BE2C (cell line): Measurements from ENCODE around the gene ZNF439.
"Not testable (repeated sequence)": the region's sequence is repeated elsewhere in the genome, so short reads cannot be mapped to it uniquely, and the experiment has no call there.

Experiments used
- DNase-seq: peaks from one replicate; pipeline ENCODE4 v3.0.0-alpha.2; 2020
- H3K27me3 ChIP-seq: fragments of 250-450 bp; sonication (Bioruptor Pico); 2 replicates; pipeline ENCODE4 v1.5.1; 2020; ENCODE audit warnings: mild to moderate bottlenecking
- H3K36me3 ChIP-seq: fragments of 250-450 bp; sonication (Bioruptor Pico); 2 replicates; pipeline ENCODE4 v1.5.1; 2020; ENCODE audit warnings: mild to moderate bottlenecking
- H3K4me1 ChIP-seq: fragments of 250-450 bp; sonication (Bioruptor Pico); 2 replicates; pipeline ENCODE4 v1.5.1; 2020
- H3K4me3 ChIP-seq: 2 replicates; pipeline ENCODE4 v1.5.1; 2011; ENCODE audit warnings: low read depth, low read length
- H3K9me3 ChIP-seq: fragments of 250-450 bp; sonication (Bioruptor Pico); 2 replicates; pipeline ENCODE4 v1.5.1; 2020
- TF ChIP-seq, protein P1 (sequence below): IDR thresholded peaks from 2 replicates; pipeline ENCODE4 v1.5.1; 2012; ENCODE audit warnings: mild to moderate bottlenecking, low read depth, low read length

Gene ZNF439

DNA sequence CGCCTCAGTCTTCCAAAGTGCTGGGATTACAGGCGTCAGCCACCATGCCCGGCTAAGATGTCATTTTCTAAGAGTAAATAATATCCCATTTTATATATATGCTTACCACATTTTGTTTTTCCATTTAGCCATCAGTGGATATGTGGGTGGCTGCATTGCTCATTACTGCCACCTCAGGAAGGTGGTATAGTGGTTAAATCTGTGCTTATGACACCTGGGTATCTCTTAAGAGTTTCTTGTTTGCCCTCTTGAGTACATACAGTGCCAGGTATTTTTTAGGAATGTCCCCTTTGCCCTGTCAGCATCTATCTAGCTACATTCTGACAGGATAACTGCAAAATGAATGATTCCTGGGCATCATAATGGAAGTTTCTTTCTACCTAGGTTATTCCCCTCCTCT, 53.7 kb downstream of the ZNF439 start:
- Histone ChIP-seq H3K9me3 (peaks cover 7% of the 10 kb centered on the region), H3K4me3 (no peak overlapping the region), H3K4me1 (no peaks in the 10 kb centered on the region), H3K36me3 (peaks cover 8% of the 10 kb centered on the region; the same call in 1 of the 2 replicates), H3K27me3 (no peaks in the 10 kb centered on the region)
- TF ChIP-seq, protein P1, sequence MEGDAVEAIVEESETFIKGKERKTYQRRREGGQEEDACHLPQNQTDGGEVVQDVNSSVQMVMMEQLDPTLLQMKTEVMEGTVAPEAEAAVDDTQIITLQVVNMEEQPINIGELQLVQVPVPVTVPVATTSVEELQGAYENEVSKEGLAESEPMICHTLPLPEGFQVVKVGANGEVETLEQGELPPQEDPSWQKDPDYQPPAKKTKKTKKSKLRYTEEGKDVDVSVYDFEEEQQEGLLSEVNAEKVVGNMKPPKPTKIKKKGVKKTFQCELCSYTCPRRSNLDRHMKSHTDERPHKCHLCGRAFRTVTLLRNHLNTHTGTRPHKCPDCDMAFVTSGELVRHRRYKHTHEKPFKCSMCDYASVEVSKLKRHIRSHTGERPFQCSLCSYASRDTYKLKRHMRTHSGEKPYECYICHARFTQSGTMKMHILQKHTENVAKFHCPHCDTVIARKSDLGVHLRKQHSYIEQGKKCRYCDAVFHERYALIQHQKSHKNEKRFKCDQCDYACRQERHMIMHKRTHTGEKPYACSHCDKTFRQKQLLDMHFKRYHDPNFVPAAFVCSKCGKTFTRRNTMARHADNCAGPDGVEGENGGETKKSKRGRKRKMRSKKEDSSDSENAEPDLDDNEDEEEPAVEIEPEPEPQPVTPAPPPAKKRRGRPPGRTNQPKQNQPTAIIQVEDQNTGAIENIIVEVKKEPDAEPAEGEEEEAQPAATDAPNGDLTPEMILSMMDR = no peak
- no peak for DNase-seq

DNA sequence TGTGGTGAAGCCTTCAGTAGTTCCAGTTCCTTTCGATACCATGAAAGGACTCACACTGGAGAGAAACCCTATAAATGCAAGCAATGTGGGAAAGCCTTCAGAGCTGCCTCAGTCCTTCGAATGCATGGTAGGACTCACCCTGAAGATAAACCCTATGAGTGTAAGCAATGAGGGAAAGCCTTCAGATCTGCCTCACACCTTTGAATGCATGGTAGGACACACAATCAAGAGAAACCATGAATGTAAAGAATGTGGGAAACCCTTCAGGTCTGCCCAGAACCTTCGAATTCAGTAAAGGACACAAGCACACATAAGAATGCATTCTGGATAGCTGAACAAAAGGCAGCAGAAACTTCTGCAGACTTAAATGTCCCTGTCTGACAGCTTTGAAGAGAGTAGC, 57.4 kb downstream of the ZNF439 start:
- DNase-seq = no peak
- Histone ChIP-seq H3K9me3 (peaks cover 10% of the 10 kb centered on the region), H3K4me1 (no peaks in the 10 kb centered on the region), H3K4me3 (no peak overlapping the region), H3K27me3 (no peaks in the 10 kb centered on the region), H3K36me3 (peaks cover 8% of the 10 kb centered on the region; the same call in 1 of the 2 replicates)
- TF ChIP-seq, protein P1 = no peak

DNA sequence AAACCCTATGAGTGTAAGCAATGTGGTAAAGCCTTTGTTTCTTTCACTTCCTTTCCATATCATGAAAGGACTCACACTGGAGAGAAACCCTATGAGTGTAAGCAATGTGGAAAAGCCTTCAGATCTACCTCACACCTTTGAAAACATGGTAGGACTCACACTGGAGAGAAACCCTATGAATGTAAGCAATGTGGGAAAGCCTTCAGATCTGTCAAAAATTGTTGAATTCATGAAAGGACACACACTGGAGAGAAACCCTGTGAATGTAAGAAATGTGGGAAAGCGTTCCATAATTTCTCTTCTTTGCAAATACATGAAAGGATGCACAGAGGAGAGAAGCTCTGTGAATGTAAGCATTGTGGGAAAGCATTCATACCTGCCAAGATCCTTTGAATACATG, 63.4 kb downstream of the ZNF439 start:
- H3K36me3 ChIP-seq, H3K27me3 ChIP-seq, H3K4me3 ChIP-seq, H3K4me1 ChIP-seq, H3K9me3 ChIP-seq, DNase-seq: not testable (repeated sequence)

- H3K36me3 ChIP-seq, H3K4me3 ChIP-seq, DNase-seq, H3K4me1 ChIP-seq, H3K9me3 ChIP-seq, H3K27me3 ChIP-seq: not testable (repeated sequence)
Measured at GRCh38 chr19:11914417-11915051, 66.0 kb downstream of the ZNF439 start.
